DMS114 treated with DMSO at 0.1 percent for 48 hours (cell line): ENCODE data around the gene RGL1.
"Not testable (repeated sequence)": the region's sequence is repeated elsewhere in the genome, so short reads cannot be mapped to it uniquely, and the experiment has no call there.

Experiments
- DNase-seq: peaks from one replicate; lab custom pipeline; 2025; ENCODE audit not compliant: unreplicated experiment; lab: John Stamatoyannopoulos, UW

Gene RGL1

DNA sequence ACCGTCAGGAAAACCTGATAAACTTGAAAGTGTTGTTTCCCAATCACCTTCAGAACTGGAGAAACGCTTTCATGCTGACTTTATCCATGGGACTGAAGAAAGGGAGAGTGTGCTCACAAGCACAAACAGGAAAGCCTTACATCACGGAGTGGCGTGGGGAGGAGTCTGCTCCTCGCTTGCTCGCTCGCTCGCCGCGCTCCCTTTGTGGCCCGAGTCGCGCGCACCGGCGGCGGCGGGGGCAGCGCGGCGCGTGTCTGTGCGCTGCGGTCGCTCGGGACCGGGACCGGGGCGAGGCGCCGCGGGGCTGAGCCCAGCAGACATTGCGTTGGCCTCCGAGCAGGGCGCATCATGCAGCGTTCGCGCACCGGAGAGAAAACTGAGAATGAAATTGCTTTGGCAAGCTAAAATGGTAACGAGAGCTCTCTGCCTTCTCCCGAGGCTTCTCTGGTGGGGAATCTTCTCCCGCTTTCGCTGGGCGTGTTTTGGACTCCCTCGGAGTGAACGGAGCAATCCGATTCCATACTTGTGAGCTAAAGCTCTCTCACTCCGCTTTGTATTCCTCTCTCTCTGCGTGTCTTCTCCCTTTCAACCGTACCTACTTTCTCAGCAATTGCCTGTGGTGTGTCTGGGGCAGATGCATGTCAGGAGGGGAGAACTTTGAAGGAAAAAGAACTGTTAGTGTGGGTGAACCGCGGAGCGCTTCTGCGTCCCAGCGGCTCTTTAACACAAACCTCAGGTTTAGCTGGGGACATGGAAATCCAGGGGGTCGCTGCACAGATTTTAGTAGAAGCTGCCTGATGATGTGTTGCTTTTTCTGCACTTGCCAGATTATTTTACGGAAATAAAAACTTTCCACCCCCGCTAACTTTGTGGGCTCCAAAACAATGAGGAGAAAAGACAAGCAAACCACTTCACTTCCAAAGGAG, at the start of gene RGL1:
Gene RGL1 (plus strand): TSS at position 205 of the 926 bp plus-strand sequence. CDS start 178 bp downstream, at position 383.
- DNase-seq, result peak; percentile 30

DNA sequence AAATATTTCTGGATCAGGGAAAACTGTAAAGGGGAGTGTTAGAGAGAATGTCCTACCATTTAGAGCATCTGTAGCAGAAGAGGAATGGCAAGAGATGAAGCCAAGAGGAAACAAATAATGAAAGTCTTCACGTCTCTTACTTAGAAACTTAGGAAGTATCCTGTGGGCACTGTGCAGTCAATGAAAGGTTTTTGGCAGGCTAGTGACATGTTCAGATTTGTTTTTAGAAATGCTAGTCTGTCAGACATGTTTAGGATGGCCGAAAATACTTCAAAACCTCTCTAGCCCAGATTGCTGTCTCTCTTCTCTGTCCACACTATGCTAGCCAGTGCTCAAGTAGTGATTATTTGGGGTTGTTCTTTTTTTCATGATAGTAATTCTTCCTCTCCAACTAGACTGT, 48.6 kb upstream of the RGL1 start:
- DNase-seq, result no peak

DNA sequence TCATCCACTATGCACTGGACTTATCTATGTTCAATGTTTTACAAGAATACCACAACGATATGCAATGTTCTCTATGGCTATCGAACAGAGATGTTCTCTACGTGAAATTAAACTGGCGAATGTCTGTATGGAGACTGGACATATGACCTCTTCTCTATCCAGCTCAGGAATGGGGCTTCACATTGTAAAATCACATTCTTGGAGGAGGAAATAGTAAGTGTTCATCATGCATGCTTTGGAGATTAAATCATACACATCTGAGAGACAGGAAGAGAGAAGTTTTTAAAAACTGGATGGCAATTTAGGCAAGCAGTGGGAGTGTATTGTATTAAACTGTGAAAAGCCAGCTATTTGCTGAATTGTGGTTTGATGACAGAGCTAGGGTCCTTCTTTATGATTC, 47.9 kb upstream of the RGL1 start:
- no peak for DNase-seq

DNA sequence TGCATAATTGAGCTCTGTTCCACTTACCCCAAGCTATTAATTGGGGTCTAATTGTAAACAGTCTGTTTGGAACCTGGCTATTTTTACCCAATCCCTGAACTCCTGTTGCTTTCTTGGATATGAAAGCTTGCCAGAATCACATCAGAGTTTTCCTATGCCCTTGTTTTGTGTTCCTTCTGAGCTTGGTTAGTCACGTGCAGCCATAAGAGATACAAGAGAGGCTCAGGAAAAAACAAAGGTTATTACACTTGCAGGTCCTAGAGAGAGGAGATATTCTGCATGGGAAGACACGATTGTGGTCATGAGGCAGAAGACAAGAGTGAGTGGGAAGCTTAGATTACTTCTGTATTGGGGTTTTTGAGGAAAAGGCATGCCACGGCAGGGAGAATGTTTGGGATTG, 46.0 kb upstream of the RGL1 start:
- DNase-seq, result no peak

DNA sequence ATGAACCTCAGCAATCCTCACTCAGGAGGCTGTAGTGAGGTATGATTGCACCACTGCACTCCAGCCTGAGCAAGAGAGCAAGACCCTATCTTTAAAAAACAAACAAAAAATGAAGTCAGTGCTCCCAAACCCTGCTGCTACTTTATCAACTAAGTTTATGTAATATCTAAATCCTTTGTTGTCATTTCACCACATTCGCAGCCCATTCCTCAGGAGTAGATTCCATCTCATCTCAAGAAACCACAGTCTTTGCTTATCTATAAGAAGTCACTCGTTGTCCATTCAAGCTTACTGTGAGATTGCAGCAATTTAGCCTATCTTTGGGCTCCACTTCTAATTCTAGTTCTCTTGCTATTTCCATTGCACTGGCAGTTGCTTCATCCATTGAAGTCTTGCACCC, 44.3 kb upstream of the RGL1 start:
- DNase-seq, result no peak

DNA sequence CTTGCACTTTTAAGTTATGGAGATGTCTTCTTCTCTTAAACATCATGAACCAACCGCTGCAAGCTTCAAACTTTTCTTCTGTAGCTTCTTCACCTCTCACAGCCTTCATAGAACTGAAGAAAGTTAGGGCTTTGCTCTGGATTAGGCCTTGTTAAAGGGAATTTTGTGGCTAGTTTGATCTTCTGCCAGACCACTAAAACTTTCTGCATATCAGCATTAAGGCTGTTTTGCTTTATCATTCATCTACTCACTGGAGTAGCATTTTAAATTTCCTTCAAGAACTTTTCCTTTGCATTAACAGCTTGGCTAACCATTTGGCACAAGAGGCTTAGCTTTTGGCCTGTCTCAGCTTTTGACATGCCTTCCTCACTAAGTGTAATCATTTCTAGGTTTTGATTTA, 43.0 kb upstream of the RGL1 start:
- DNase-seq, result no peak

DNA sequence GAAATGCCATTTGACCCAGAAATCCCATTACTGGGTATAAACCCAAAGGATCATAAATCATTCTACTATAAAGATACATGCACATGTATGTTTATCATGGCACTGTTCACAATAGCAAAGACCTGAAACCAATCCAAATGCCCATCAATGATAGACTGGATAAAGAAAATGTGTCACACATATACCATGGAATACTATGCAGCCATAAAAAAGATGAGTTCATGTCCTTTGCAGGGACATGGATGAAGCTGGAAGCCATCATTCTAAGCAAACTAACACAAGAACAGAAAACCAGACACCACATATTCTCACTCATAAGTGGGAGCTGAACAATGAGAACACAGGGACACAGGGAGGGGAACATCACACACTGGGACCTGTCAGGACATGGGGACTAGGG, 42.1 kb upstream of the RGL1 start:
- DNase-seq, result not testable (repeated sequence)

DNA sequence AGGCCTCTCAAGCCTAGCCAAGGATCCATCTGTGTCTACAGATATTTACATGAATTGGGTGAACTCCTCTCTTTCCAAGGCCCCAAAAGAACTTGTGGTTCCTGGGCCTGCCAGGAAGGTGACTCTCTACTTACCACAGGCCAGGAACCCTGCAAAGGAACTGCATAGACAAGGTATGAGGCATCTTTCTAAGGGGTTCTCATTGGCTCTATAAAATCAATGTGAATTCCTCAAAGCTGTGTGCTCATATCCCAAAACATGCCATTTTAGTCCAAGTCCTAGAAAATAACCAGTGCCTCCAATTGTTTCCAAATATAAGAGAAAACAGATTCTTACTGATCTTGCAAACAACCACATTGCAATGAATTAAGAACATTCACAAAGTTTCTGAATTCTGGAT, 39.9 kb upstream of the RGL1 start:
- DNase-seq, result no peak

DNA sequence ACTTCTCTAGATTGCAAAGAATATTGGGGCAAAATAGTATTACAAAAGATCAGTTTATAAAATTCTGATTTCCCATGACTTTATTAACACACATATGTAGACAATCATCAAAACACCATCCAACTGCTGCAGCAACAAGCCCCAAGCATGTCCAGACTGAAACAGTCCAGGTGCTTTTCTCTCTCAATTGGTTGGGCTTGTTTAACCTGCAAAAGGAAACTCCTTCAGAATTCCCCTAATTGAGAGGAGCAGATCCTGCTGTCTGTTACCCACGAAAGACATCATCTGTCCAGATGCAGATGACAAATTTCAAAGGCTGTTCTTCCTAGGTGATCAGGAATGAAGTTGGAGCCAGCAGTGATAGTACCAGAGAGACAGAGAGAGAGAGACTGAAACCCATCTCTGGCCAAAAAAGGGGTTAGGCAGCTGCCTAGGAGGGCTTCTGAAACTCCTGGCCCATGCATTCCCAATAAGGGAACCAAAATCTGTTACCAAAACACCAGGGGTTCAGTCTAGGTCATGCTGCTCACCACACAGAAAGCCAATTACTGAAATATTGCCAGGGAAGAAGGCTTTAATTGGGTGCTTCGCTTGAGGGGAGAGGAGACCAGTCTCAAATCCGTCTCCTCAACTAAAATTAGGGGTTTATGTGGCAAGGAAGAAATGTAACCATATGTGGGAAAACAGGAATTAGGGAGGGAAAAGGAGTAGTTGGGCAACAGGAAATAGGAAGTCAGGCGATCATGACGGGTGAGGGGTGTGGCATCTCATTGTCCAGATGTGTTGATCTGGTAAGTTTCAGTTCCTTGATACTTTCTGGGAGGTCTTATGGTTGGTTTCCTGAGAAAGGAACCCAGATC, 34.7 kb upstream of the RGL1 start:
- no peak for DNase-seq

DNA sequence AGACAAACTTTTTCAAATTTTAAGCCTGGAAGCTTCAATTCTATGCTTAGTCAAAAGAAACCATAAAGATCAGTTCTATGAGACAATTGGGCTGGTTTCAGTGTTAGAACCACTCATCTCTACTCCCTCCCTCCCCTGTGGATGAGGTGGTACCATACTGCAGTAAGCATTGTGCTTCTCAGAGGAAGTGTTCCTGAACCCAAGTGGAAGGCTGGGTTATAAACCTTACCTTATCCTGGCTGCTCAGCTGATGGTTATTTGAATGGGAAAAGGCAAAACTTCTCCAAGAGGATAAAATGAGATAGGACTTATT, 34.1 kb upstream of the RGL1 start:
- DNase-seq, result no peak

DNA sequence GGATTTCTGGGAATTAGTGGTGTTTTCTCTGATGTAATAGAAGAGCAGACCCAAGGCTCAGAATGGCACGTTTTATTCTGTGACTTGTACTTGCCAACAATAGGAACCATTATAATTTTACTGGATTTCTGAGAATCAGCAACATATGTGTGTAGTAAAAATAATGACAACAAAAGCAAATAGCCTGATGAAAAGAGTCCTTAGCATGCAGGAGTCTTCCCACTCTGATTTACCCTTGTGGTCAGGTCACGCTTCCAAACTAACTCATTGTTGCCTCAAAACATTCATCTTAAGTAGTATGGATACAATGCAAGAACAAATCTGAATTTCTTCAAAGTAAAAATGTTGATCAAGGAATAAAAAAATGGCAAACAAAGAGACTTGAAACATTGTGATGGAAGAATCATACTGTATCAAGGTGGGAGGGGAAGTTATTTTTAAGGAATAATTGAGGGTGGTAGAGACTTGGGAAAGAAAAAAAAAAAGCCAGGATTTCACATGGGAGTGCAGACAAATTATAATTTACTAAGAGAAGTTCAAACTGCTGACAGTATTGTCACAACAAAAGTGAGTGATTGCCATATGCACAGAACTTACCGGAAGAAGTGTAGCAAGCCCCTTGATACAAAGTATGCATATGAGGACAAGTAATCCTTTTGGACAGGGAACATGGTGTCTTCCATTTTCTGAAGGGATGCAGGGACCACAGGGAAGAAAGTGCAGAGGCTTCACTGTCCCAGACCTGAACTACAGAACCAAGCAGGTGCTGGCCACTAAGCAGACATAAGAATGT, 31.2 kb upstream of the RGL1 start:
- DNase-seq, result no peak

DNA sequence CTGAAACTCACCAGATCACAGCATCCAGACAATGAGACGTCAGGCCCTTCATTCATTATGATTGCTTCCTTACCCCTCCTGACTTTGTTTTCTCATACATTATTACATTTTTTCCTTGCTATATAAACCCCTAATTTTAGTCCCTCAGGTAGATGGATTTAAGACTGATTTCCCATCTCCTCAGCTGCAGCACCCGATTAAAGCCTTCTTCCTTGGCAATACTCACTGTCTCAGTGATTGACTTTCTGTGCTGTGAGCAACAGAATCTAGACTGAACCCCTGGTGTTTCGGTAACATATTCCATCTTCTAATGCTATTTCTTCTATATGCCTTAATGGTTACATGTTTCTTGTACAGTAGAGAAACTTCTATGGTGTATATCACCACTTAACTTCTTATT, 30.0 kb upstream of the RGL1 start:
- no peak for DNase-seq

DNA sequence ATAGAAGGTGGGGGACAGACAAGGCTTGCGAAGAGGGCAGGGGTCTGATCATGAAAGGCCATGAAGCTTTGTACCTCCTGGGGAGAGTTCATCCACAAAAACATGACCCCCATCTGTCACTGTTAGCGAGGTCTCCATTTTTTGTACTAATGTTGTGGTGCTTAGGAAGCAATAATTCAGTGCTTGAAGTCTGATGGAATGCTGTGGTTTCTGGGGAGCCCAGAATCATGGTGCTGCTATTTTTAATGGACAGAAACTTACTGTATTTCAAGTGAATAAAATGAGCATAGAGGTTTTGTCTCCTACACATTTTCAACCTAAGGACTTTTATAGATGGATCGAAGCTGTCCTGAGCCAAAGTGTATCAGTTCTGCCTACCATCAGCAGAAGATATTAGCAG, 28.2 kb upstream of the RGL1 start:
- no peak for DNase-seq

DNA sequence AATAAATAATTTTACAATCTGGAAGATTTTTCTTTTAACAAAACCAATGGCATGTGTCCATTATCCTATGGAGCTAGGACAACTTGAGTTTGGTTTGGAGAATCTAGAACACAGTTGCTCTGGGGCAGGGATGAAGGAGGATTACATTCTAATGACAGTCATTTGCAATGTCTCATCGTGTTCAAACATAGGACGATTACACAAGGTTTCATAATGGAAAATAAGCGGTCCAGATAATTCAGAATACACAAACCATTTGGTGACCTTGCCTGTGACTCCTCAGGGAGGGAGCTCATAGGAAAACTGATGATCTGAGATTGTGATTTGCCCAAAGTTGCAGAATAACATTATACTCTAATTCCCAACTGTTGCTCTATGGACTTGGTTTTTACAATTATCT, 27.6 kb upstream of the RGL1 start:
- DNase-seq, result no peak

DNA sequence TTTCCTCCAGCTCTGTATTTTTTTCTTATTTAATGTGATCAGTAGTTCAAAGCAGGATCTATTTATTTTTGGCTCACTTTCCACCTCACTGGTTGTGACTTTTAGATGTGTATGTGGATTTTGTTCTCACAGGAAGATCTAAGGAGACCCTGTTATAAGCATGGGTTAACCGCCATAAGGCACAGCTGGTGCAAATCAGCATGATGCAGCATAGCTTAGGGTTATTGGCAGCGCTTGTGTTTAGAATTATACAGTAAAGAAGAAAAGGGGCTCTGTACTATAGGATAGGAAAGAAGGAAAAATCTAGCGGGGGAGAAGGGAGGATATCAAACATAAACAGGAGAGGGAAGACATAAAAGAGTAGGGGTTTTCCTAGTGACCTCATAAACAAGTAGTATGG, 26.9 kb upstream of the RGL1 start:
- no peak for DNase-seq

DNA sequence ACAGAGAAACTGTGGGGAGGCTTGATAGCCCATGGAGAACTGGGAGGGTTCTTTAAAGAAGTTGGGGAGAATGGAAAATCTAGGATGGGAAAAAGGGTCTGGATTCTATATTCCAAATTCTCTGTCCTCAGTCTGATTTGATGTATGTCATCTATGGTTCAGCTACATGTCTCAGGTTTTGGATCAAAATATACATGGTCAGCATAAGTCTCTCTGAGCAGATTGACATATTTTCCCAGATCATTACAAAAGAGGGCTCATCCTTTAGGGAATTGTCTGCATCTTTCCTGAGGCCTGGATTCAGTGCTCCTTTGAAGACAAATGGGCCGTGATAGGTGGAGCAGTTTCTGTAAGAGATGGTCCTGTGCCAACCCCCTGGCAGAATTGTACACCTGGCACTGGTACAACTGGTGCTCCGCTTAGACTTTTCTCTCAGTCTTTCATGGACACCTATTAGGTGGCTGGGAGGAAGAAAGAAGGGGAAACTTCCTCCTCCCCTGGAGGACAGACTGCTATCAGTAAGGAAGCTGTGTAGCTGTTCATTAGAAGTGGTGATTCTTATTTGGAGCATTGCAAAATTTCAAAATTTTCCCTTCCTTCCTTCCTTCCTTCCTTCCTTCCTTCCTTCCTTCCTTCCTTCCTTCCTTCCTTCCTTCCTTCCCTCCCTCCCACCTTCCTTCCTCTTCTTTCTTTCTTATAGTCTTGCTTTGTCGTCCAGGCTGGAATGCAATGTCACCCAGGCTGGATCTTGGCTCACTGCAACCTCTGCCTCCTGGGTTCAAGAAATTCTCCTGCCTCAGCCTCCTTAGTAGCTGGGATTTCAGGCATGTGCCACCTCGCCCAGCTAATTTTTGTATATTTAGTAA, 26.1 kb upstream of the RGL1 start:
- DNase-seq, result no peak

DNA sequence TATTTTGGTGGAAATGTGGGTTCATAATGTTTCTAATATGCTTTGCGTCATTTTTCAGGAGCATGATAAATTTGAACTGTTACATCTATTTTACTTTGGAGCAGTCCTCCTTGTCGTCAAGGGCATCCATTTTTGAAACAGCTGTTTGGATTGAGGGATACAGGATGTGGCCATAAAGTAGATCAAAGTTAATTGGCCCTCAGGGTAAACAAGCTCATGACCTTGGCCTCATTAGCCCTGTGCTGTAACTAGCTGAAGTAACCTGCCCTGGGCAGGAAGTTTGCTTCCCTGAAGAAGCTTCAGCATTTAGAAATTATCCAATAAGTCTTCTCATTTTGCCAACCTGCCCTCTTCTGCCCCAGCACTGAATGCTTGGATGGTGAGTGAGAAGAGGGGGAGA, 24.8 kb upstream of the RGL1 start:
- no peak for DNase-seq

DNA sequence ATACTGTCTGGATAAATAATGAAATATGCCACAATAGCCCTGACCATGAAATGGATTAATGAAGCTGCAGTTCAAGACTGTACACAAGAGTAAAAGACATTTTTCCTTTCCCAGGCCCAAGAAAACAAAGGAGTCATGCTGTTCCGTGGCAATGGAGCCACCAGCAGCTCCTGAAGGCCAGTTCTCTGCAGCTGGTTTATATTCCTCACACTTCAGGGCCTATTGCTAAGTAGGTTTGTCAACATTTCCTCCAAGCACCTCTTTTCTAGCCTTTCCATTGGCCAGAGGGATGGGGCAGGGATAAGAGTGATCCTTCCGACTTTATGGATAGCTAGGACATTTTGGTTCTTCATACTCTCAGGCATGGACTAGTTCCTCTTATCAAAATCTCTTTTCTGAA, 24.2 kb upstream of the RGL1 start:
- DNase-seq, result no peak

DNA sequence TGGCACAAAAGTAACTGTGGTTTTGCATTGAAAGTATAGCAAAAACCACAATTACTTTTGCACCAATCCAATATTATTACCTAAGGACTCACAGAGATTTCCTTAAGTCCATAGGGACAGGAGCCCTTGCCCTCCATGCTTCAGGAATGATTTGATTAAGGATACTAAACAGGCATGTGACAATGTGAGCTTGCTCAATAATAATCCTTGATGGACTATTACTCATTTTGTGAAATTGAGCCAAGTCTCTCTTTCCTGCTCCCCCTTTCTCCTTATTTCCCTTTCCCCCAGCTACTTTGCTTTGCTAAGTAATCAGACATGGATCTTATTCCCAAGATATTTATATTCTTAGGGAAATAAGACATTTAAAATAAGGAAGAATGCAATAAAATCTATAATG, 21.6 kb upstream of the RGL1 start:
- no peak for DNase-seq

DNA sequence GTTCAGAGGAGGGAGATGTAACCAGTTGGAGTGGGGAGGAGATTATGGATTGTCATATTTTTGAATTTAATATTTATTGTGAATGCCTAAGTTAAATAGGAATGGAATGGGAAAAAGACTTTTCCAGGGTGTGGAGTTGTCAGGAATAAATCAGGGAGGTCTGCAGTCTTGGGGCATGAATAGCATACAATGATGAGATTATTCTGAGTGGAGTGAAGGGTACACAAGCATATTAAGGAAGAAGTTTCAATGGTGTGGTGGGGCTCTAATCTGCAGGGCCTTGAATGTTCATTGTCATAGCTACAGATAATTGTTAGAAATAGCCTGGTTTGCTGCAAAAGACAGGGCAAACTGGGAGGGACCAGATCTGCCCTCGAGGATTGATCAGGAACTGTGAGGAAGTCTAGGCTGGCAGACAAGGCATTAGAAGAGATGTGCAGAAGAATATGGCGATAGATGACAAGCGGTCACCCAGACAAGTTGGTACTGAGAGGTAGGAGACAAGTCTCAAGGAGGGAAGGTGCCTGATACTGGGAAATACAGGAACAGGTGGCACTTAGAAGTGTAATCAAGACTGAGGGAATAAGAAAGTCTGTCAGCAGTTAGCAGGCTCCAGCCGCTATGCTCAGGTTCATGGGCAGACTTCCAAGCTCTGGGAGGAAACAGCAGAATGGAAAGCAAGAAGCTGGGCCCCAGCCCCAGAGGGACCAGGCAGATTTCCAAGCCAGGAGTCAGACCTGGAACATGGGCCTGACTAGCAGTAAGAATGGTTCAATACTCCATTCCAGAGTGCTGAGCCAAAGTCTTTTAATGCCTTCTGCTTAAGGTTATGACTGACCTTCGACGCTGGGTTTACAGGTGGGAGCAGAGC, 20.9 kb upstream of the RGL1 start:
- DNase-seq, result no peak
